SJSA1 (cell line): ENCODE data around the gene SH3TC1. TPM values are rescaled to one million over a fixed set of nuclear protein-coding genes. Genes with fewer than 3 reads are reported as not detected.

Source experiments
- DNase-seq, 2 experiments: peaks; one replicate each; pipeline ENCODE4 v3.0.0-alpha.2; 2015 to 2020; ENCODE audit warnings: low spot score in 2 of 2, low read depth in 1 of 2
- H3K27ac ChIP-seq: fragments of 250-450 bp; sonication (Bioruptor Pico); 2 replicates; pipeline ENCODE4 v1.5.1; 2020; ENCODE audit warnings: mild to moderate bottlenecking, moderate library complexity
- H3K27me3 ChIP-seq: fragments of 250-450 bp; sonication (Bioruptor Pico); replicated peaks from 2 replicates; pipeline ENCODE4 v1.5.1; 2020; ENCODE audit warnings: mild to moderate bottlenecking, moderate library complexity
- H3K36me3 ChIP-seq: fragments of 250-450 bp; sonication (Bioruptor Pico); 2 replicates; pipeline ENCODE4 v1.5.1; 2020; ENCODE audit warnings: mild to moderate bottlenecking
- H3K4me1 ChIP-seq: fragments of 250-450 bp; sonication (Bioruptor Pico); replicated peaks from 2 replicates; pipeline ENCODE4 v1.6.1; 2021; ENCODE audit warnings: mild to moderate bottlenecking
- H3K4me3 ChIP-seq: fragments of 250-450 bp; sonication (Bioruptor Pico); 2 replicates; pipeline ENCODE4 v1.5.1; 2020; ENCODE audit warnings: mild to moderate bottlenecking
- H3K9me3 ChIP-seq: fragments of 250-450 bp; sonication (Bioruptor Pico); replicated peaks from 2 replicates; pipeline ENCODE4 v1.5.1; 2020; ENCODE audit warnings: mild to moderate bottlenecking
- total RNA-seq: library from RNA; depleted of rRNA; stranded (reverse); fragments of >200 nt; shearing (Covaris generic); gene quantifications from 2 replicates; pipeline ENCODE4 v1.2.3, GENCODE V29; 2014

The SH3TC1 gene
- total RNA-seq, 1 experiment from 2014 or later: 1.4 TPM

- DNase-seq: no peak
- Histone ChIP-seq H3K4me3 (no peak overlapping the region), H3K4me1 (peaks cover 14% of the 10 kb centered on the region), H3K36me3 (peaks cover 6% of the 10 kb centered on the region; the same call in 1 of the 2 replicates), H3K27ac (no peak overlapping the region), H3K27me3 (no peaks in the 10 kb centered on the region), H3K9me3 (no peaks in the 10 kb centered on the region)
These were observed 25.3 kb downstream of the SH3TC1 start for GRCh38 chr4:8224267-8224974.

DNA sequence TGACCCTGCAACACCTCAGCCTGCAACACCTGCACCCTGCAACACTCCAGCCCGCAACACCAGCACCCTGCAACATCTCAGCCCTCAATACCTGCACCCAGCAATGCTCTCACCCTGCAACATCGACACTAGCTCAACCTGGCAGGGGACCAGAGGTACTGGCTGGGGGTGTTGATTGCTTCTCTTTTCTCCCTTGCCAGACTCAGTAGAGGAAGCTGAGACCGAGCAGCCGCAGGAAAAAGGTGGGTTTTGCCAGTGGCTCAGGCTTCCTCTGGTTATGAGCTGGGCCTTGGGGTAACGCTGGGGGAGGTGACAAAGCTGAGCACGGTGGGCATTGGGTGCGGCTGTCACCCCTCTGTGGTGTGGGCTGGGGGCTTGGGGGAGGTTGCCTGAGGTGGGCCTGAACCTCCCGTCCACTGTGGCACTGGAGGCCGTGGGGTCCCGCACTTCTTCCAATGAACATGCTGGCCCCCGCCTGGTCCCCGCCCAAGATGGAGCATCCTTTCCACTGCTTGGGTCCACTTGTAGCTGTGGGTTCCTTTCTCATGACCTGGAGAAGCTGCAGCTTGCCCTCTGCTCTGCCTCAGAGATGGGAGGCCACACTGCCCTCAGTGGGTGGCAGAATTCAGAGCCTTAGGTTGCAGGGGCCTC lies 26.0 kb downstream of the SH3TC1 start:
- DNase-seq: no peak
- H3K4me3 ChIP-seq: no peak overlapping the region

DNA sequence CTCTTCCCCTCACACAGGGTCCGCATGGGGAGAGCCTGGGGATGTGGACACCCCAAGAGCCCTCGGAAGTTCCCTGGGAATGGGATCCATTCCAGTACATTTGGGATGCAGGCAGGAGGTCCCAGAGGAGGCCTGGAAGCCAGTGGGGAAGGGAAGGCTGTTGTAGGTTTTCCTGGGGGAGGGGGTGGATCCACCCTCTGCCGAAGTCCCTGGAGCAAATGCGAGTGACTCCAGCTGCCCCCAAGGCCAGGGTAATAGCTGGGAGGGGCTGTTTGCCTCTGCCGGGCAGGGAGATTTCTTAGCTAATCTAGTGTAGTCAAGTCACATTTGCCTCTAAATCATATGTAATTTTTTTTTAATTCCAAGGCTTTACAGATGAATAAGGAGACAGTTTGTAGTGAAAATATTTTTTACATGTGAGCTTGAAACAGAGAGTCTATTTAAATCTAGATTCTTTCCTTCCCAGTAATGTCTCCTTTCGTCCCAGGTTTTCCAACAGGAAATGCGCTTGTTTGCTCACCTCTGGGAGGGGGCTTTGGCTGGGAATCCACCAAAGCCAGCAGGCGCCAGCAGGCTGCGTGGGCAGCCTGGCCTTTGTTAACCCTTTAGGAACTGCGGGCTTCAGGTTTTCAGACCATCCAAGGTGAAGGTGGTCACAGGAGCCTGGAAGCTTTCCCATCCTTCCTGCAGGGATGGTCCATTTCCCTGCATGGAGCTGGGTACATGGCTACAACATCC lies 26.8 kb downstream of the SH3TC1 start:
- Histone ChIP-seq H3K9me3 (no peaks in the 10 kb centered on the region), H3K27me3 (no peaks in the 10 kb centered on the region), H3K4me1 (peaks cover 14% of the 10 kb centered on the region), H3K27ac (no peak overlapping the region), H3K4me3 (no peak overlapping the region), H3K36me3 (peaks cover 6% of the 10 kb centered on the region; the same call in 1 of the 2 replicates)
- no peak for DNase-seq

More for the DNA sequence above, 26.0 kb downstream of the SH3TC1 start:
- Histone ChIP-seq H3K36me3 (peaks cover 6% of the 10 kb centered on the region; the same call in 1 of the 2 replicates), H3K27me3 (no peaks in the 10 kb centered on the region), H3K9me3 (no peaks in the 10 kb centered on the region), H3K4me1 (peaks cover 14% of the 10 kb centered on the region), H3K27ac (no peak overlapping the region)

- DNase-seq: no peak
- no peaks in the 10 kb centered on the region for H3K9me3 ChIP-seq
- H3K27me3 ChIP-seq: no peaks in the 10 kb centered on the region
These were observed 28.2 kb downstream of the SH3TC1 start for GRCh38 chr4:8227201-8227770.

DNA sequence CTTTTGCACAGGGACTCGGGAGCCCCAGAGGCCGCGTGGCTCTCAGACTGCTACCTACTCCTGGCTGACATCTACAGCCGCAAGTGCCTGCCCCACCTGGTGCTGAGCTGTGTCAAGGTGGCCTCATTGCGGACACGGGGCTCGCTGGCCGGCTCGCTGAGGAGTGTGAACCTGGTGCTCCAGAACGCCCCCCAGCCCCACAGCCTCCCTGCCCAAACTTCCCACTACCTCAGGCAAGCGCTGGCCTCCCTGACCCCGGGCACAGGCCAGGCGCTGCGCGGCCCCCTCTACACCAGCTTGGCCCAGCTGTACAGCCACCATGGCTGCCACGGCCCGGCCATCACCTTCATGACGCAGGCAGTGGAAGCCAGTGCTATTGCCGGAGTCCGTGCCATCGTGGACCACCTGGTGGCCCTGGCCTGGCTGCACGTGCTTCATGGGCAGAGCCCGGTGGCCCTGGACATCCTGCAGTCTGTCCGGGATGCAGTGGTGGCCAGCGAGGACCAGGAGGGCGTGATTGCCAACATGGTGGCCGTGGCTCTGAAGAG lies 28.8 kb downstream of the SH3TC1 start:
- no peak overlapping the region for H3K4me3 ChIP-seq
- no peak overlapping the region for H3K27ac ChIP-seq
- H3K27me3 ChIP-seq: no peaks in the 10 kb centered on the region
- peaks cover 6% of the 10 kb centered on the region; the same call in 1 of the 2 replicates for H3K36me3 ChIP-seq
- no peaks in the 10 kb centered on the region for H3K9me3 ChIP-seq
- H3K4me1 ChIP-seq: peaks cover 7% of the 10 kb centered on the region
- DNase-seq: no peak

More at GRCh38 chr4:8227201-8227770, 28.2 kb downstream of the SH3TC1 start:
- Histone ChIP-seq H3K27ac (no peak overlapping the region), H3K4me1 (peaks cover 7% of the 10 kb centered on the region), H3K36me3 (peaks cover 6% of the 10 kb centered on the region; the same call in 1 of the 2 replicates), H3K4me3 (no peak overlapping the region)

DNA sequence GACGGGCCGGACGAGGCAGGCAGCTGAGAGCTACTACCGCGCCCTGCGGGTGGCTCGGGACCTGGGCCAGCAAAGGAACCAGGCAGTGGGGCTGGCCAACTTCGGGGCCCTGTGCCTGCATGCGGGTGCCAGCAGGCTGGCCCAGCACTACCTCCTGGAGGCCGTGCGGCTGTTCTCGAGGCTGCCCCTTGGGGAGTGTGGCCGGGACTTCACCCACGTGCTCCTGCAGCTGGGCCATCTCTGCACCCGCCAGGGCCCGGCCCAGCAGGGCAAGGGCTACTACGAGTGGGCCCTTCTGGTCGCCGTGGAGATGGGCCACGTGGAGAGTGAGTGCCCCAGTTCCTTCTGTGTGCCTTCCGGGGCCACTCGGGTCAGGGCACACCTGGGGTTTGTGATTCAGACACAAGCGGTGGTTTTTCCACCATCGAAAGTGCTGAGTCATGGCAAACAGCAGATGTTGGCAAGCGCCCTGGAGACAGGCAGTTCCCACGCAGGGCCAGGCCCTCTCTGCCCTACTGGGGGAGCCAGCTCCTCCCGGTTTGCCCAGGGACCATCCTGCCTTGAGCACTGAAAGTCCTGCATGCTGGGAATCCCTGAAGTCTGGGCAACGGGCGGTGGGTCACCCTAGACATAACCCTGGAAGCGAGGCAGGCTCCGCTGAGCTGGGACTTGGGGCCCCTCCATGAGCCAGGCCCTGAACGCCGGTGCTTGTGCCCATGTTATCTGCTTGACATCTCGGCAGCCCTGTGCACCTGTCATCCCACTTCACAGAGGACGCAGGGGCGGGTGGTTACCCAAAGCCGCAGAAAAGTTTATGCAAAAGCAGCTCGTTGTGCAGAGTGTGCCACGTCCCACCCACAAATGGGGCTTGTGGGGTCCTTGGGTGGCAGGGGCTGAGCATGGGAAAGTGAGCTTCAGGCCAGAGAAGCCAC lies 29.5 kb downstream of the SH3TC1 start:
- peaks cover 7% of the 10 kb centered on the region for H3K4me1 ChIP-seq
- no peaks in the 10 kb centered on the region for H3K27me3 ChIP-seq
- no peak overlapping the region for H3K27ac ChIP-seq
- H3K36me3 ChIP-seq: peaks cover 6% of the 10 kb centered on the region; the same call in 1 of the 2 replicates
- H3K4me3 ChIP-seq: no peak overlapping the region
- DNase-seq: no peak
- no peaks in the 10 kb centered on the region for H3K9me3 ChIP-seq

DNA sequence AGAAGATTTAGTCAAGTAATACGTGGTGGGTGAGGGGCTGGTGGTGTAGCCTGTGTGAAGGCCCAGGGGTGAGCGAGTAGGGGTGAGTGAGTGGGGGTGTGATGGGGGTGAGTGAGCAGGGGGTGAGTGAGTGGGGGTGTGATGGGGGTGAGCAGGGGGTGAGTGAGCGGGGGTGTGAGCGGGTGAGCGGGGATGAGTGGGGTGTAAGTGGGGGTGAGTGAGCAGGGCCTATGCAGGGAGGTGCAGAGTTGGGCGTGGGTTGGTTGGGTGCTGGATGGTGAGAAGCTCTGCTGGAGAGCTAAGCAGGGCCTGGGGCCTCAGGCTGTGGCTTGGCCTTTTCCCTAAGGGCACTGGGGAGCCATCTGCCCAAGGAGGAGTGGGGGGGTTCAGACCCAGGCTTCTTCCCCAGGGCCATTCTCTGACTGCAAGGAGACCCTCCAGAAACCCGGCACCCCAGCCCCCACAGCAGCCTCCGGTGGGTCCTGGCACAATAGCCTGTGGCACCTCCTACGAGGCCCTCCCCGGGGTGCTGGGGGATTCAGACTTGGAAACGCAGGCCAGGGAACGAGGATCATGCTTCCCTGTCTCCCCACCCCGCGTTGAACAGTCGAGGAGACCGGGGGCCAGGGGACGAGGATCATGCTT lies 30.4 kb downstream of the SH3TC1 start:
- Histone ChIP-seq H3K36me3 (peaks cover 3% of the 10 kb centered on the region; the same call in 1 of the 2 replicates), H3K4me3 (no peak overlapping the region)
- DNase-seq: no peak

GRCh38 chr4:8230033-8230432 lies 30.9 kb downstream of the SH3TC1 start:
- peaks cover 3% of the 10 kb centered on the region; the same call in 1 of the 2 replicates for H3K36me3 ChIP-seq
- H3K27ac ChIP-seq: no peak overlapping the region
- no peak overlapping the region for H3K4me3 ChIP-seq
- no peak for DNase-seq
- no peaks in the 10 kb centered on the region for H3K27me3 ChIP-seq
- no peaks in the 10 kb centered on the region for H3K9me3 ChIP-seq
- H3K4me1 ChIP-seq: peaks cover 7% of the 10 kb centered on the region

More for the DNA sequence above, 30.4 kb downstream of the SH3TC1 start:
- H3K27ac ChIP-seq: no peak overlapping the region
- H3K27me3 ChIP-seq: no peaks in the 10 kb centered on the region
- no peaks in the 10 kb centered on the region for H3K9me3 ChIP-seq
- peaks cover 7% of the 10 kb centered on the region for H3K4me1 ChIP-seq

DNA sequence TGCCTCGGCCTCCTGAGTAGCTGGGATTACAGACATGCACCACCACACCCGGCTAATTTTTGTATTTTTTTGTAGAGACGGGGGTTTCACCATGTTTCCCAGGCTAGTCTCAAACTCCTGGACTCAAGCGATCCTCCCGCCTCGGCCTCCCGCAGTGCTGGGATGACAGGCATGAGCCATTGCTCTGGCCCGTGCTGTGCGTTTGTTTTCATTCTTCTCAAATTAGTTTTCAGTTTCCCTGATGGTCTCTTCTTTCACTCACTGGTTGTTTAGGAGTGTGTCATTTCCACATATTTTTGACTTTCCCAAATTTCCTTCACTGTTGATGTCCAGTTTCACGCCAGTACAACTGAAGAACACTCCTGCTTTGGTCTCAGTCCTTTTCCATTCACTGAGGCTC lies 31.8 kb downstream of the SH3TC1 start:
- no peak overlapping the region for H3K4me3 ChIP-seq
- no peaks in the 10 kb centered on the region for H3K9me3 ChIP-seq
- H3K27me3 ChIP-seq: no peaks in the 10 kb centered on the region
- DNase-seq: no peak
- H3K36me3 ChIP-seq: peaks cover 3% of the 10 kb centered on the region; the same call in 1 of the 2 replicates
- H3K27ac ChIP-seq: no peak overlapping the region
- peaks cover 7% of the 10 kb centered on the region for H3K4me1 ChIP-seq

DNA sequence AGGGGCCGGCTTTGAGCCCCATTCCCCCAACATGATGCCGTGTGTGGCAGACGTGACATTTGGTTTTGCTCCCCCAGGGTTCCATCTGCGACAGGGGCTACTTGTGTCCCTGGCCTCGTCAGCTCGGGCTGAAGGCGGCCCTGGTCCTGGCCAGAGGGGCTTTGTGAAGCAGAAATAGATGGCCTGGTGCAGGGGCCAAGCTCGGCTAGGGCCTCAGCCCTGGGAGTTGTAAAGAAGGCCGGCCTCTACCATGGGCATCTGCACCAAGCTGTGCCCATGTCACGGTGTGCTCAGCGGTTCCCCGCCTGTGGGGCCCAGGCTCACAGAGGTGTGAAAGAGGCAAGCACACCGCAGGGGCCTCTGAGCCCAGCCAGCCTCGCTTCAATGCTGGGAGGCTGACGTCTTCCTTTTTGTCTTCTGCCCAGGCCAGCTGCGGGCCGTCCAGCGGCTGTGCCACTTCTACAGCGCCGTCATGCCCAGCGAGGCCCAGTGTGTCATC lies 32.5 kb downstream of the SH3TC1 start:
- H3K9me3 ChIP-seq: no peaks in the 10 kb centered on the region

GRCh38 chr4:8232748-8233147 lies 33.7 kb downstream of the SH3TC1 start:
- Histone ChIP-seq H3K4me1 (peaks cover 7% of the 10 kb centered on the region), H3K9me3 (no peaks in the 10 kb centered on the region), H3K4me3 (no peak overlapping the region), H3K27ac (no peak overlapping the region), H3K27me3 (no peaks in the 10 kb centered on the region), H3K36me3 (peaks cover 3% of the 10 kb centered on the region; the same call in 1 of the 2 replicates)
- DNase-seq: no peak

More for the DNA sequence above, 32.5 kb downstream of the SH3TC1 start:
- Histone ChIP-seq H3K4me1 (peaks cover 7% of the 10 kb centered on the region), H3K4me3 (no peak overlapping the region), H3K36me3 (peaks cover 3% of the 10 kb centered on the region; the same call in 1 of the 2 replicates), H3K27me3 (no peaks in the 10 kb centered on the region), H3K27ac (no peak overlapping the region)
- no peak for DNase-seq
